Measurements from ENCODE around the gene AATK.

AATK gene

GRCh38 chr17:81142301-81143199 lies 23.5 kb downstream of the AATK start:
- DNase-seq: peak; percentile 52

GRCh38 chr17:81140695-81141094 lies 25.3 kb downstream of the AATK start:
- no peak for DNase-seq

GRCh38 chr17:81140018-81140417 lies 26.0 kb downstream of the AATK start:
- no peak for DNase-seq

GRCh38 chr17:81139428-81139827 lies 26.6 kb downstream of the AATK start:
- no peak for DNase-seq

- DNase-seq: no peak
Observed at GRCh38 chr17:81138500-81138899, 27.5 kb downstream of the AATK start.

- DNase-seq: no peak
Observed at GRCh38 chr17:81138083-81138482, 27.9 kb downstream of the AATK start.

- no peak for DNase-seq
Observed at GRCh38 chr17:81137248-81137647, 28.8 kb downstream of the AATK start.

- no peak for DNase-seq
Observed at GRCh38 chr17:81136366-81136765, 29.7 kb downstream of the AATK start.

GRCh38 chr17:81135505-81136278 lies 30.3 kb downstream of the AATK start:
- no peak for DNase-seq

GRCh38 chr17:81134064-81134781 lies 31.8 kb downstream of the AATK start:
- DNase-seq: no peak

- no peak for DNase-seq
Observed at GRCh38 chr17:81132770-81133723, 33.0 kb downstream of the AATK start.

GRCh38 chr17:81132197-81132540 lies 33.9 kb downstream of the AATK start:
- DNase-seq: no peak

- DNase-seq: no peak
Observed at GRCh38 chr17:81131486-81132196, 34.4 kb downstream of the AATK start.

- no peak for DNase-seq
Observed at GRCh38 chr17:81130385-81131361, 35.3 kb downstream of the AATK start.

GRCh38 chr17:81129711-81130367 lies 36.2 kb downstream of the AATK start:
- DNase-seq: no peak

GRCh38 chr17:81129289-81129688 lies 36.7 kb downstream of the AATK start:
- no peak for DNase-seq

- DNase-seq: no peak
Observed at GRCh38 chr17:81128774-81129173, 37.2 kb downstream of the AATK start.

- DNase-seq: no peak
Observed at GRCh38 chr17:81128338-81128737, 37.7 kb downstream of the AATK start.

- DNase-seq: no peak
Observed at GRCh38 chr17:81127526-81128177, 38.4 kb downstream of the AATK start.
